Spleen (tissue), 7 donors: Measurements from ENCODE around the gene NECAB3.

ENCODE experiments used
- CTCF ChIP-seq, 11 experiments: fragments of 200-600 bp in 7 of 11; fragments of 450-650 bp in 4 of 11; sonication (generic) in 4 of 11; IDR thresholded peaks in 8 of 11; conservative IDR thresholded peaks in 3 of 11; 1 replicate in 7 of 11; 2 replicates in 4 of 11; pipeline versions ENCODE4 v1.4.0 to v1.8.0; 2016 to 2021; ENCODE audit warnings: antibody characterized with exemption in 11 of 11, inconsistent platforms in 4 of 11, mild to moderate bottlenecking in 1 of 11
- POLR2A ChIP-seq, 3 donors: fragments of 450-650 bp; IDR thresholded peaks; one replicate each; pipeline ENCODE4 v1.5.1; 2017; ENCODE audit warnings: antibody characterized with exemption in 3 of 3, mild to moderate bottlenecking in 1 of 3
- donor health status: DM: no; HTN: no; CAD: no; lungs with moderate emphysema.
- donor health status: DM: no; HTN: no; CAD: no.
- donor health status: DM: no; HTN: no; CAD: no.

- no peak for TF ChIP-seq POLR2A (IDR thresholded peaks at IDR 0.05)
- TF ChIP-seq CTCF (IDR thresholded peaks at IDR 0.05 in 8 of 11, conservative IDR thresholded peaks at IDR 0.05 in 3 of 11) = no peak
Measured at GRCh38 chr20:33693741-33694638, 19.8 kb upstream of the NECAB3 start.
